NT2/D1 (cell line): Measurements from ENCODE around the gene MYOC.

Source experiments
- DNase-seq: peaks from one replicate; pipeline ENCODE4 v3.0.0-alpha.2; 2011; ENCODE audit warnings: low read depth, low spot score
- H3K27me3 ChIP-seq: 2 replicates; pipeline ENCODE4 v1.6.0; 2011; ENCODE audit warnings: mild to moderate bottlenecking; ENCODE audit not compliant: insufficient read length, insufficient read depth
- H3K36me3 ChIP-seq: 2 replicates; pipeline ENCODE4 v1.6.1; 2011; ENCODE audit warnings: mild to moderate bottlenecking, low read length, mixed read lengths; ENCODE audit not compliant: insufficient read depth, insufficient read length
- H3K4me1 ChIP-seq: 2 replicates; pipeline ENCODE4 v1.5.1; 2011; ENCODE audit not compliant: insufficient read depth, insufficient read length
- H3K4me3 ChIP-seq: 2 replicates; pipeline ENCODE4 v1.5.1; 2011; ENCODE audit warnings: low read depth; ENCODE audit not compliant: insufficient read length
- H3K9ac ChIP-seq: 2 replicates; pipeline ENCODE4 v1.6.0; 2011; ENCODE audit warnings: low read depth; ENCODE audit not compliant: insufficient read length
- H3K9me3 ChIP-seq: 2 replicates; pipeline ENCODE4 v1.5.1; 2011; ENCODE audit warnings: mild to moderate bottlenecking, low read length; ENCODE audit not compliant: insufficient read depth
- SUZ12 ChIP-seq: IDR thresholded peaks from 2 replicates; pipeline ENCODE4 v1.6.1; 2011; ENCODE audit not compliant: insufficient read length, insufficient read depth; ENCODE audit errors: extremely low read depth
- YY1 ChIP-seq: IDR thresholded peaks from 2 replicates; pipeline ENCODE4 v1.6.1; 2011; ENCODE audit not compliant: insufficient read length, insufficient read depth
- ZNF274 ChIP-seq: IDR thresholded peaks from 2 replicates; pipeline ENCODE4 v1.6.1; 2011; ENCODE audit warnings: mild to moderate bottlenecking, low read depth, low read length

MYOC gene

GRCh38 chr1:171645553-171646248 lies 6.8 kb downstream of the MYOC start:
- no peak for DNase-seq
- peaks cover 11% of the 10 kb centered on the region for H3K4me1 ChIP-seq
- H3K9ac ChIP-seq: no peak overlapping the region

GRCh38 chr1:171644805-171645483 lies 7.5 kb downstream of the MYOC start:
- DNase-seq: peak; percentile 94

More at GRCh38 chr1:171645553-171646248, 6.8 kb downstream of the MYOC start:
- TF ChIP-seq ZNF274 (no peak), YY1 (no peak), SUZ12 (no peak)
- Histone ChIP-seq H3K9me3 (no peaks in the 10 kb centered on the region), H3K36me3 (no peaks in the 10 kb centered on the region), H3K4me3 (no peak overlapping the region), H3K27me3 (no peaks in the 10 kb centered on the region)

GRCh38 chr1:171643156-171643555 lies 9.3 kb downstream of the MYOC start:
- TF ChIP-seq ZNF274: no peak
- TF ChIP-seq YY1: no peak
- no peak for TF ChIP-seq SUZ12
- H3K27me3 ChIP-seq: no peaks in the 10 kb centered on the region
- peaks cover 15% of the 10 kb centered on the region for H3K4me1 ChIP-seq
- H3K4me3 ChIP-seq: no peak overlapping the region
- H3K9ac ChIP-seq: no peak overlapping the region
- H3K36me3 ChIP-seq: no peaks in the 10 kb centered on the region
- no peaks in the 10 kb centered on the region for H3K9me3 ChIP-seq
- no peak for DNase-seq

More at GRCh38 chr1:171644805-171645483, 7.5 kb downstream of the MYOC start:
- Histone ChIP-seq H3K9me3 (no peaks in the 10 kb centered on the region), H3K4me3 (no peak overlapping the region), H3K36me3 (no peaks in the 10 kb centered on the region), H3K27me3 (no peaks in the 10 kb centered on the region), H3K4me1 (peaks cover 15% of the 10 kb centered on the region), H3K9ac (peak overlapping the region; percentile 8)
- TF ChIP-seq ZNF274 (no peak), SUZ12 (no peak), YY1 (no peak)

DNA sequence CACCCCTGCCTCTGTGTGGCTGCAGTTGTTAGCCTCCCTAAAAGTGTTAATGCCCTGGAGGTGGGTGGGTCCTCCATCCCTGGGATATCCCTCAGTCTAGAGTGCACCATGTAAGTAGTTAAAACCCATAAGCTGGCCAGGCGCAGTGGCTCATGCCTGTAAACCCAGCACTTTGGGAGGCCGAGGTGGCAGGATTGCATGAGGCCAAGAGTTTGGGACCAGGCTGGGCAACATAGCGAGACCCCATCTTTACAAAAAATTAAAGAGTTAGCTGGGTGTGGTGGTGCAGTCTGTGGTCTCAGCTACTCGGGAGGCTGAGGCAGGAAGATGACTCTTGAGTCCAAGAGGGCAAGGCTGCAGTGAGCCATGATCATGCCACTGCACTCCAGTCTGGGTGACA lies 10.3 kb downstream of the MYOC start:
- Histone ChIP-seq H3K4me3 (no peak overlapping the region), H3K9ac (peak overlapping the region; percentile 34), H3K9me3 (no peaks in the 10 kb centered on the region), H3K27me3 (no peaks in the 10 kb centered on the region), H3K4me1 (peaks cover 15% of the 10 kb centered on the region), H3K36me3 (no peaks in the 10 kb centered on the region)
- TF ChIP-seq YY1 (no peak), ZNF274 (no peak), SUZ12 (no peak)
- no peak for DNase-seq

DNA sequence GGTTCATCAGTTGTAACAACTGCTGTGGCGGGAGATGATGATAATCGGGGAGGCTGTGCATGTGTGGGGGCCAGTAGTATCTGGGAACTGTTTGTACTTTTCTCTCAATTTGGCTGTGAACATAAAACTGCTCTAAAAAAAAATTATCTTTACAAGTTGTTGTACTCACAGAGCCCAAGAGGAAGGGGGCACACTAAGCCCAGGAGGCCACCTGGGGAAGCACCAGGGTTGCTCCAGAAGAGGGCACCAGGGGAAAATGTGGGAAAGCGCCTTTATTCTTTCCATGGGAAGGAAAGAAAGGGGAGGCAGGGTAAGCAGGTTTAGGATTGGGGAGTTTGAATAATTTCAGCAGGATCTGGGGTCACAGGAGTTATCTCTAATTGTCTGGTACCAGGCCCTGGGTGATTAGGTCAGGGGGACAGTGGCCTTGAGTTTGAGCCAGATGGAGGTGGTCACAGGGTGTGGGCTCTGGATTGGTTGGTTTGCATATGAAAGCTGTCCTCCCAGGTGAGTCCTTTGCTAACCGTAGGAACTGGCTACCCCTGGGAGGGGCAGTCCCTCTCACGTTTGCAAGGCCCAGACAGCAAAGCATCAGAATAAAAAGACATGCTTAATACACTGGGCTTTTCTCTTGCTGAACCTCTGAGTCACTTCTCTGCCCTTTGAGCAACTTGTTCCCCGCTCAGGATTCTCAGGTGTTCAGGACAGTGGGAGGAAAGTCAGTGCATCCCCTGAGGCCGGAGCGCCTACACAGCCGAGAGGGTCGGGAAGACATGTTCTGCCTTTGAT lies 11.2 kb downstream of the MYOC start:
- Histone ChIP-seq H3K27me3 (no peaks in the 10 kb centered on the region), H3K36me3 (no peaks in the 10 kb centered on the region), H3K9ac (no peak overlapping the region), H3K4me3 (no peak overlapping the region), H3K9me3 (no peaks in the 10 kb centered on the region), H3K4me1 (peaks cover 15% of the 10 kb centered on the region)
- TF ChIP-seq YY1 (no peak), SUZ12 (no peak), ZNF274 (no peak)
- no peak for DNase-seq

GRCh38 chr1:171640225-171640624 lies 12.3 kb downstream of the MYOC start:
- no peak for TF ChIP-seq YY1
- no peak for TF ChIP-seq SUZ12
- no peak for TF ChIP-seq ZNF274
- H3K27me3 ChIP-seq: no peaks in the 10 kb centered on the region
- peaks cover 14% of the 10 kb centered on the region for H3K4me1 ChIP-seq
- H3K9ac ChIP-seq: no peak overlapping the region
- H3K9me3 ChIP-seq: no peaks in the 10 kb centered on the region
- no peaks in the 10 kb centered on the region for H3K36me3 ChIP-seq
- no peak for DNase-seq
- H3K4me3 ChIP-seq: no peak overlapping the region
